T-helper 2 cell (primary cell): ENCODE results near the gene TEX54.
A peak's percentile ranks its signal among the peaks of the same experiment; 100 is the strongest.

Experiments used
- DNase-seq, 5 experiments: peaks; one replicate each; pipeline versions ENCODE4 v3.0.0 to v3.0.0-alpha.2; 2012 to 2022

The TEX54 gene

DNA sequence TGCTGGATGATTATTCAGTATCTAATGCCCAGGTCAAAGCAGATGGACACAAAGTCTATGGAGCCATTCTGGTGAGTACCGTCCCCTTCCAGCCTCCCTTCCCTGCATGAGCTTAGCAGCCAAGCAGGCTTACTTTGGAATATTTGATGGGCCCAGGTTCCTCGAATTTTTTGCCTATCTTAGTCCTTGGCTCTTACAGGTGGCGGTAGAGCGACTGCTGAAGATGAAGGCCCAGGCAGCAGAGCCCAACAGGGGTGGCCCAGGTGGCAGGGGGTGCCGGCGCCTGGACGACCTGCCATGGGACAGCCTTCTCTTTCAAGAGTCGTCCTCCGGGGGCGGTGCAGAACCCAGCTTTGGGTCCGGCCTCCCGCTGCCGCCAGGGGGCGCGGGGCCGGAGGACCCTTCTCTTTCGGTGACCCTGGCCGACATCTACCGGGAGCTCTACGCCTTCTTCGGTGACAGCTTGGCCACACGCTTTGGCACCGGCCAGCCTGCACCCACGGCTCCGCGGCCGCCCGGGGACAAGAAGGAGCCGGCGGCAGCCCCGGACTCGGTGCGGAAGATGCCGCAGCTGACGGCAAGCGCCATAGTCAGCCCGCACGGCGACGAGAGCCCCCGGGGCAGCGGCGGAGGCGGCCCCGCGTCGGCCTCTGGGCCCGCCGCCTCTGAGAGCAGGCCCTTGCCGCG lies 46.2 kb downstream of the TEX54 start:
- peak; percentile 71 to 84 (median 77) for DNase-seq

DNA sequence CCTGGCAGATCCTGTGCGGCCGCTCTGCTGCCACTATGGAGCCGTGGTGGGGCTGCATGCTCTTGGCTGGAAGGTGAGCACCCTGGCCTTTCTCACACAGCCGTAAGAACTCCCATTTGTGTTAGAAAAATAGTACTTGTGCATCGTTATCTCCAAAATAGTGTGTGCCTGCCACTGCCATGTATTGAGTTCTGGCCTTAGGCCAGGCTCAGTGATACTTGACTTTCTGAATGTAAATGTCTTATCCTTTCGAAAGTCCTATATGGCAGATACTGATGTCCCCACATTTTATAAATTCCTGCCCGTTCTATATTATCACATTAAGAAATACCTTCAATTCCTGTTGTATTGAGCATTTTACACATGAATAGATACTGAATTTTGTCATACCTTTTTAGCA lies 49.9 kb downstream of the TEX54 start:
- DNase-seq, result no peak
